Ovary (tissue), 10 donors: Measurements from ENCODE around the gene RAB34. TPM values are rescaled to one million over a fixed set of nuclear protein-coding genes. Genes with fewer than 3 reads are reported as not detected.

Experiments used
- DNase-seq, 5 donors: peaks; one replicate each; pipeline ENCODE4 v3.0.0-alpha.2; 2019 to 2020
- H3K27ac ChIP-seq, 2 donors: fragments of 200-600 bp; one replicate each; pipeline versions ENCODE4 v1.5.1 to v1.8.0; 2019 to 2022
- H3K27me3 ChIP-seq: fragments of 200-600 bp; one replicate; pipeline ENCODE4 v1.8.0; 2022
- H3K36me3 ChIP-seq: fragments of 200-600 bp; sonication (generic); one replicate; pipeline ENCODE4 v1.5.1; 2019
- H3K4me1 ChIP-seq: one replicate; pipeline ENCODE4 v1.8.1; 2013; ENCODE audit warnings: mild to moderate bottlenecking, moderate library complexity; ENCODE audit not compliant: insufficient read depth
- H3K4me3 ChIP-seq: fragments of 200-600 bp; sonication (generic); one replicate; pipeline ENCODE4 v1.5.1; 2017
- H3K9me3 ChIP-seq, 2 donors: fragments of 200-600 bp in 1 of 2; sonication (generic) in 1 of 2; one replicate each; pipeline versions ENCODE4 v1.5.1 to v1.8.1; 2013 to 2019; ENCODE audit warnings: mild to moderate bottlenecking in 1 of 2, moderate library complexity in 1 of 2
- CTCF ChIP-seq, 3 donors: fragments of 450-650 bp in 2 of 3; fragments of 200-600 bp in 1 of 3; IDR thresholded peaks; one replicate each; pipeline versions ENCODE4 v1.5.1 to v1.8.0; 2016 to 2022; ENCODE audit warnings: antibody characterized with exemption in 3 of 3, mild to moderate bottlenecking in 1 of 3
- EP300 ChIP-seq: sonication (generic); formaldehyde crosslinking; IDR thresholded peaks from one replicate; pipeline ENCODE4 v1.6.1; 2017; ENCODE audit warnings: antibody characterized with exemption
- POLR2A ChIP-seq: fragments of 450-650 bp; IDR thresholded peaks from one replicate; pipeline ENCODE4 v1.6.1; 2017; ENCODE audit warnings: antibody characterized with exemption, mild to moderate bottlenecking, moderate library complexity
- WGBS, 3 donors: extraction: QIAGEN DNeasy Blood & Tissue Kit in 1 of 3; methylation state at CpG; one replicate each; pipeline versions ENCODE4 v1.1.5 to v1.1.7; 2013 to 2017; 5-methylcytosine and 5-hydroxymethylcytosine counted together
- intact Hi-C, 4 donors: fragments of 100-400 bp; cut with DNase I; formaldehyde crosslinking; loops; one replicate each; pipeline versions ENCODE4 v1.11.0 to v1.15.1; 2022 to 2023
- long read RNA-seq, 3 donors: library from polyadenylated mRNA in 2 of 3; unstranded in 2 of 3; transcript quantifications; one replicate each; pipeline ENCODE4 v2.0.0 and lab custom pipeline, GENCODE V29; 2021 to 2026
- polyA plus RNA-seq, 2 donors: library from polyadenylated mRNA; stranded (reverse); fragments of 200-250 nt in 1 of 2; fragments of 350-450 nt in 1 of 2; fragmentation: Illumina TruSeq in 1 of 2; extraction: RNeasy Lipid Tissue Mini Kit (QIAGEN cat#74804) in 1 of 2; gene quantifications; one replicate each; pipeline ENCODE4 v1.2.3, GENCODE V29; 2013 to 2014
- total RNA-seq, 7 donors: library from RNA; depleted of rRNA in 2 of 7; stranded (reverse); fragments of >200 nt in 2 of 7; fragmentation: NEBNext Ultra II Directional in 3 of 7; extraction: Animal tissue kit (Norgen Biotek cat#: 25700) in 3 of 7; gene quantifications; one replicate each; pipeline versions ENCODE4 v1.1.0 to v1.2.4, GENCODE V29; 2016 to 2023
- donor health status: DM: no; HTN: no; CAD: no; lungs with moderate emphysema.
- donor health status: DM: no; HTN: no; CAD: no.
- donor health status: Bipolar disorder and iron deficiency.
- donor health status: DM: yes; HTN: yes; CAD: no.
- donor health status: DM: no; HTN: no; CAD: no.
- donor health status: DM: yes; HTN: yes; CAD: no.

Gene RAB34
- total RNA-seq: 100 to 1,000 TPM; 149 to 222 (median 169) TPM
- polyA plus RNA-seq: 100 to 1,000 TPM; 196 to 208 TPM
- long read RNA-seq, donor 1, transcript RAB34-204 (10 exons, 1,766 nt): major isoform, 528 of 1,432 reads
- long read RNA-seq, donor 1, transcript RAB34-210 (11 exons, 863 nt): minor isoform, 45 of 1,432 reads
- long read RNA-seq, donor 1, transcript RAB34-201 (11 exons, 1,592 nt): minor isoform, 285 of 1,432 reads
- long read RNA-seq, donor 1, transcript RAB34-203 (10 exons, 1,597 nt): minor isoform, 79 of 1,432 reads
- long read RNA-seq, donor 1, partial matches to known transcripts: 140 of 1,432 reads
- long read RNA-seq, donor 1, other reads (novel, unspliced or antisense): 343 of 1,432 reads
- long read RNA-seq, donor 2, transcript RAB34-204 (10 exons, 1,766 nt): minor isoform, 6 of 51 reads
- long read RNA-seq, donor 2, transcript RAB34-203 (10 exons, 1,597 nt): major isoform, 9 of 51 reads
- long read RNA-seq, donor 2, partial matches to known transcripts: 33 of 51 reads
- long read RNA-seq, donor 2, other reads (novel, unspliced or antisense): 0 of 51 reads
- long read RNA-seq, donor 3, transcript RAB34-201 (11 exons, 1,592 nt): minor isoform, 57 of 321 reads
- long read RNA-seq, donor 3, transcript RAB34-203 (10 exons, 1,597 nt): minor isoform, 17 of 321 reads
- long read RNA-seq, donor 3, transcript RAB34-204 (10 exons, 1,766 nt): major isoform, 104 of 321 reads
- long read RNA-seq, donor 3, transcript RAB34-210 (11 exons, 863 nt): minor isoform, 11 of 321 reads
- long read RNA-seq, donor 3, partial matches to known transcripts: 53 of 321 reads
- long read RNA-seq, donor 3, other reads (novel, unspliced or antisense): 71 of 321 reads

- TF ChIP-seq POLR2A: peak; percentile 85
- TF ChIP-seq EP300: no peak
- peak in 1 of 3 donors; percentile 15 for TF ChIP-seq CTCF (IDR thresholded peaks at IDR 0.05)
- Histone ChIP-seq H3K9me3 (no peaks in the 10 kb centered on the region), H3K27me3 (no peaks in the 10 kb centered on the region), H3K4me3 (peak within 1 kb of the TSS; percentile 72), H3K27ac (peak within 1 kb of the TSS; percentile 91 to 97), H3K36me3 (no peaks in the 10 kb centered on the region), H3K4me1 (peaks cover 15% of the 10 kb centered on the region)
- intact Hi-C loops: loop anchor here in 1 of 4 donors (5.0 kb wide), 1 partner anchor 55 kb away; the partner anchor contains the start of genes SDF2 and SUPT6H
- peak; percentile 86 to 92 (median 90) for DNase-seq
- WGBS, 3 donors: 0 to 5% (median 0%) methylated on average over 18 to 60 of the region's 60 CpGs
Measured at GRCh38 chr17:28717578-28718332, at the start of gene RAB34. Gene RAB34 (minus strand): TSS chr17:28717868. CDS start chr17:28717266, 602 bp downstream.

- H3K4me3 ChIP-seq: no peak overlapping the region
- no peaks in the 10 kb centered on the region for H3K27me3 ChIP-seq
- H3K36me3 ChIP-seq: no peaks in the 10 kb centered on the region
- whole genome bisulfite sequencing, 3 donors: 71 to 76% (median 73%) methylated on average over 4 of the region's 4 CpGs
- no peak overlapping the region for H3K27ac ChIP-seq
- TF ChIP-seq CTCF (IDR thresholded peaks at IDR 0.05): no peak
- TF ChIP-seq POLR2A: no peak
- TF ChIP-seq EP300: no peak
- intact Hi-C loops: loop anchor here in 2 of 4 donors (10.0 kb wide), 2 partner anchors 90 to 150 kb away; partner anchors contain the start of gene ERAL1 (in 1 of the 2)
- DNase-seq: no peak
- H3K9me3 ChIP-seq: no peaks in the 10 kb centered on the region
- H3K4me1 ChIP-seq: no peaks in the 10 kb centered on the region
Measured at GRCh38 chr17:28765038-28765437, 47.4 kb upstream of the RAB34 start.

GRCh38 chr17:28763804-28764266 lies 46.2 kb upstream of the RAB34 start:
- no peaks in the 10 kb centered on the region for H3K27me3 ChIP-seq
- no peak for TF ChIP-seq EP300
- peak; percentile 78 to 90 (median 84) for TF ChIP-seq CTCF (IDR thresholded peaks at IDR 0.05)
- H3K27ac ChIP-seq: no peak overlapping the region
- DNase-seq: peak in 4 of 5 donors; percentile 60 to 88 (median 72)
- 50 to 62% (median 56%) methylated on average over 5 of the region's 5 CpGs for WGBS, 3 donors
- intact Hi-C loops: loop anchor here in 3 of 4 donors (5.0 to 10.0 kb wide), 3 partner anchors 91 to 151 kb away; partner anchors contain the start of genes DHRS13 (in 1 of the 3) and ERAL1 (in 1 of the 3)
- no peaks in the 10 kb centered on the region for H3K36me3 ChIP-seq
- H3K4me1 ChIP-seq: no peaks in the 10 kb centered on the region
- H3K4me3 ChIP-seq: no peak overlapping the region
- no peaks in the 10 kb centered on the region for H3K9me3 ChIP-seq
